ENCODE results near the gene KAT6B.

Gene KAT6B

GRCh38 chr10:74991435-74991834, 165.0 kb downstream of the KAT6B start:
- DNase-seq, result no peak

- no peak for DNase-seq
These were observed 165.7 kb downstream of the KAT6B start for GRCh38 chr10:74992068-74992467.

- no peak for DNase-seq
These were observed 167.2 kb downstream of the KAT6B start for GRCh38 chr10:74993649-74994048.

- DNase-seq, result no peak
These were observed 168.5 kb downstream of the KAT6B start for GRCh38 chr10:74994854-74995253.

- DNase-seq, result no peak
These were observed 169.4 kb downstream of the KAT6B start for GRCh38 chr10:74995806-74996205.

GRCh38 chr10:74997163-74997562, 170.8 kb downstream of the KAT6B start:
- no peak for DNase-seq

GRCh38 chr10:75000748-75001321, 174.4 kb downstream of the KAT6B start:
- DNase-seq, result no peak

GRCh38 chr10:75001715-75002350, 175.4 kb downstream of the KAT6B start:
- no peak for DNase-seq

- DNase-seq, result no peak
These were observed 175.9 kb downstream of the KAT6B start for GRCh38 chr10:75002351-75002725.

- DNase-seq, result no peak
These were observed 176.7 kb downstream of the KAT6B start for GRCh38 chr10:75002967-75003594.

GRCh38 chr10:75003891-75004290, 177.5 kb downstream of the KAT6B start:
- DNase-seq, result no peak

- no peak for DNase-seq
These were observed 181.2 kb downstream of the KAT6B start for GRCh38 chr10:75007646-75008045.

- DNase-seq, result no peak
These were observed 182.6 kb downstream of the KAT6B start for GRCh38 chr10:75008952-75009351.

GRCh38 chr10:75009426-75009825, 183.0 kb downstream of the KAT6B start:
- no peak for DNase-seq

- no peak for DNase-seq
These were observed 184.0 kb downstream of the KAT6B start for GRCh38 chr10:75010373-75010772.

GRCh38 chr10:75011221-75011620, 184.8 kb downstream of the KAT6B start:
- DNase-seq, result no peak

- DNase-seq, result no peak
These were observed 186.1 kb downstream of the KAT6B start for GRCh38 chr10:75012471-75012870.

GRCh38 chr10:75013007-75013406, 186.6 kb downstream of the KAT6B start:
- DNase-seq, result no peak

GRCh38 chr10:75013522-75013921, 187.1 kb downstream of the KAT6B start:
- DNase-seq, result no peak

GRCh38 chr10:75014516-75015230, 188.3 kb downstream of the KAT6B start:
- DNase-seq, result no peak

GRCh38 chr10:75015442-75015841, 189.0 kb downstream of the KAT6B start:
- DNase-seq, result no peak

GRCh38 chr10:75016325-75016724, 189.9 kb downstream of the KAT6B start:
- no peak for DNase-seq

GRCh38 chr10:75018251-75018650, 191.9 kb downstream of the KAT6B start:
- DNase-seq, result no peak

All from activated CD4-positive, alpha-beta T cell treated with anti-CD3 and anti-CD28 coated beads, Interleukin-2, amount 50 U/mL, for 1 hour (primary cell).